Ovary (tissue), 3 donors: ENCODE results near the gene GARNL3.

Source experiments
- CTCF ChIP-seq, 3 donors: fragments of 450-650 bp in 2 of 3; fragments of 200-600 bp in 1 of 3; IDR thresholded peaks; one replicate each; pipeline versions ENCODE4 v1.5.1 to v1.8.0; 2016 to 2022; ENCODE audit warnings: antibody characterized with exemption in 3 of 3, mild to moderate bottlenecking in 1 of 3
- EP300 ChIP-seq: sonication (generic); formaldehyde crosslinking; IDR thresholded peaks from one replicate; pipeline ENCODE4 v1.6.1; 2017; ENCODE audit warnings: antibody characterized with exemption
- POLR2A ChIP-seq: fragments of 450-650 bp; IDR thresholded peaks from one replicate; pipeline ENCODE4 v1.6.1; 2017; ENCODE audit warnings: antibody characterized with exemption, mild to moderate bottlenecking, moderate library complexity
- donor health status: DM: no; HTN: no; CAD: no.

- TF ChIP-seq CTCF (IDR thresholded peaks at IDR 0.05) (no peak), EP300 (no peak), POLR2A (no peak)
Measured at GRCh38 chr9:127245637-127246164, 18.9 kb upstream of the GARNL3 start.
